ENCODE results near the gene KRTAP5-9. TPM values are rescaled to one million over a fixed set of nuclear protein-coding genes. Genes with fewer than 3 reads are reported as not detected.

KRTAP5-9 gene
- total RNA-seq, 6 donors from 2014 or later = 0.24 to 0.26 TPM; not detected in 4

GRCh38 chr11:71557257-71557656 lies 9.0 kb downstream of the KRTAP5-9 start:
- H3K4me1 ChIP-seq = no peaks in the 10 kb centered on the region
- no peak overlapping the region for H3K4me3 ChIP-seq
- ATAC-seq (ENCODE audit: low FRiP score in 2 of 2) (no peak), DNase-seq (no peak)
- no peaks in the 10 kb centered on the region for H3K9me3 ChIP-seq
- TF ChIP-seq EP300 (IDR thresholded peaks at IDR 0.05) (no peak), POLR2A (IDR thresholded peaks at IDR 0.05) (no peak)
- H3K36me3 ChIP-seq = no peaks in the 10 kb centered on the region
- no peak overlapping the region for H3K27ac ChIP-seq
- H3K27me3 ChIP-seq = no peaks in the 10 kb centered on the region

DNA sequence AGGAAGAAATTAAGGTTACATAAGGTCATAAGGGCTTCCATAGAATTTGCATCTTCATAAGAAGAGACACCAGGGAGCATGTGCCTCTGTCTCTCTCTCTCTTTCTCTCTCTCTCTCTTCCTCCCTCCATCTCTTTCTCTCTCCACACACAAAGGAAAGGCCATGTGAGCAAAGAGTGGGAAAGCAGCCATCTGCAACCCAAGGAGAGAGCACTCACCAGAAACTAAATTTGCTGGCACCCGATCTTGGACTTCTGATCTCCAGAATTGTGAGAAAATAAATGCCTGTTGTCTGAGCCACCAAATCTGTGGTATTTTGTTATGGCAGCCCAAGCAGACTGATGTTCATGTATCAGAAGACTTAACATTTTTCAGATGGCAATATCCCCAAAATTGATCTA lies 10.8 kb downstream of the KRTAP5-9 start:
- H3K4me1 ChIP-seq = no peaks in the 10 kb centered on the region
- no peak overlapping the region for H3K27ac ChIP-seq
- DNase-seq (no peak), ATAC-seq (ENCODE audit: low FRiP score in 2 of 2) (no peak)
- TF ChIP-seq POLR2A (IDR thresholded peaks at IDR 0.05) (no peak), EP300 (IDR thresholded peaks at IDR 0.05) (no peak)
- H3K27me3 ChIP-seq = no peaks in the 10 kb centered on the region
- no peak overlapping the region for H3K4me3 ChIP-seq
- 90 to 95% methylated on average over 1 of the region's 1 CpG for WGBS, 2 donors
- no peaks in the 10 kb centered on the region for H3K36me3 ChIP-seq
- no peaks in the 10 kb centered on the region for H3K9me3 ChIP-seq

- ATAC-seq (ENCODE audit: low FRiP score in 2 of 2) (no peak), DNase-seq (no peak)
- Histone ChIP-seq H3K9me3 (no peaks in the 10 kb centered on the region), H3K4me1 (no peaks in the 10 kb centered on the region), H3K27ac (no peak overlapping the region), H3K4me3 (no peak overlapping the region), H3K27me3 (no peaks in the 10 kb centered on the region), H3K36me3 (no peaks in the 10 kb centered on the region)
- no peak for TF ChIP-seq POLR2AphosphoS5 (IDR thresholded peaks at IDR 0.05)
Observed at GRCh38 chr11:71562120-71562519, 13.9 kb downstream of the KRTAP5-9 start.

- no peaks in the 10 kb centered on the region for H3K27me3 ChIP-seq
- 20 to 21% methylated on average over 8 of the region's 8 CpGs for WGBS, 2 donors
- H3K27ac ChIP-seq = no peak overlapping the region
- H3K4me3 ChIP-seq = no peak overlapping the region
- no peak for DNase-seq
- TF ChIP-seq, protein P1, sequence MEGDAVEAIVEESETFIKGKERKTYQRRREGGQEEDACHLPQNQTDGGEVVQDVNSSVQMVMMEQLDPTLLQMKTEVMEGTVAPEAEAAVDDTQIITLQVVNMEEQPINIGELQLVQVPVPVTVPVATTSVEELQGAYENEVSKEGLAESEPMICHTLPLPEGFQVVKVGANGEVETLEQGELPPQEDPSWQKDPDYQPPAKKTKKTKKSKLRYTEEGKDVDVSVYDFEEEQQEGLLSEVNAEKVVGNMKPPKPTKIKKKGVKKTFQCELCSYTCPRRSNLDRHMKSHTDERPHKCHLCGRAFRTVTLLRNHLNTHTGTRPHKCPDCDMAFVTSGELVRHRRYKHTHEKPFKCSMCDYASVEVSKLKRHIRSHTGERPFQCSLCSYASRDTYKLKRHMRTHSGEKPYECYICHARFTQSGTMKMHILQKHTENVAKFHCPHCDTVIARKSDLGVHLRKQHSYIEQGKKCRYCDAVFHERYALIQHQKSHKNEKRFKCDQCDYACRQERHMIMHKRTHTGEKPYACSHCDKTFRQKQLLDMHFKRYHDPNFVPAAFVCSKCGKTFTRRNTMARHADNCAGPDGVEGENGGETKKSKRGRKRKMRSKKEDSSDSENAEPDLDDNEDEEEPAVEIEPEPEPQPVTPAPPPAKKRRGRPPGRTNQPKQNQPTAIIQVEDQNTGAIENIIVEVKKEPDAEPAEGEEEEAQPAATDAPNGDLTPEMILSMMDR (IDR thresholded peaks at IDR 0.05) = peak in 3 of 6 experiments; percentile 14 to 19 (median 16)
- no peak for TF ChIP-seq POLR2A (IDR thresholded peaks at IDR 0.05)
- ATAC-seq (ENCODE audit: low FRiP score in 2 of 2) = no peak
- H3K4me1 ChIP-seq = no peaks in the 10 kb centered on the region
- no peaks in the 10 kb centered on the region for H3K9me3 ChIP-seq
- H3K36me3 ChIP-seq = no peaks in the 10 kb centered on the region
Observed at GRCh38 chr11:71563406-71563805, 15.2 kb downstream of the KRTAP5-9 start.

DNA sequence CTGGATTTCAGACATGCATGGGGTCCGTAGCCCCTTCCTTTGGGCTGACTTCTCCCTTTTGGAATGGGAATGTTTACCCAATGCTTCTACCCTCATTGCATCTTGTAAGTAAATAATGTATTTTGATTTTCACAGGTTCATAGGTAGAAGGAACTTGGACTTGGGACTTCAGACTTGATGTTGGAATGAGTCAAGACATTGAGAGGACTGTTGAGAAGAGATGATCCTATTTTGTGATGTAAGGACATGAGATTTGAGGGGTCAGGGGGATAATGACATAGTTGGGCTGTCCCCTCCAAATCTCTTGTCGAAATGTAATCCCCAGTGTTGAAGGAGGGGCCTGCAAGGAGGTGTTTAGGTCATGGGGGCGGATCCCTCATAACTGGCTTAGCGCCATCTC lies 16.2 kb downstream of the KRTAP5-9 start:
- H3K27ac ChIP-seq = no peak overlapping the region
- ATAC-seq (ENCODE audit: low FRiP score in 2 of 2) = no peak
- TF ChIP-seq, protein P1 (IDR thresholded peaks at IDR 0.05) = no peak
- 85 to 91% methylated on average over 4 of the region's 4 CpGs for WGBS, 2 donors
- H3K36me3 ChIP-seq = no peaks in the 10 kb centered on the region
- DNase-seq = no peak
- no peaks in the 10 kb centered on the region for H3K27me3 ChIP-seq
- no peaks in the 10 kb centered on the region for H3K4me1 ChIP-seq
- H3K4me3 ChIP-seq = no peak overlapping the region
- H3K9me3 ChIP-seq = no peaks in the 10 kb centered on the region

DNA sequence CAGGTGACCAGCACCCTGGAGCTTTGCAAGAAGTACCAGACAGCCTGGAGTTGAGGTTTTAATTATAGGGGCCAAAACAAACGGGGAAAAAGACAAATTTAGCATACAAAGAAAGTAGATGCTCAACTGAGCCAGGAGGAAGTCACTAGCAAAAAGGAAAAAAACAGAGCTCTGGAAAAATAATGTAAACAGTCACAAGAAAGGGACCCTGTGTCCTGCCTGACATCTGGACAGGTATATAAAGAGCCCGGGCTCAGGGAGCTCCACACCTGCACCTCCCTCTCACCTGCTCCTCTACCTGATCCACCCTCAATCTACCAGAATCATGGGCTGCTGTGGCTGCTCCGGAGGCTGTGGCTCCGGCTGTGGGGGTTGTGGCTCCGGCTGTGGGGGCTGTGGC lies 17.0 kb downstream of the KRTAP5-9 start, which contains the start of gene KRTAP5-10:
TSS of gene KRTAP5-10 (plus strand) at position 301 of the 400 bp plus-strand sequence. CDS start at position 326, 25 bp downstream.
- Histone ChIP-seq H3K36me3 (no peaks in the 10 kb centered on the region), H3K27me3 (no peaks in the 10 kb centered on the region), H3K4me1 (no peaks in the 10 kb centered on the region), H3K27ac (no peak within 1 kb of the TSS), H3K4me3 (no peak within 1 kb of the TSS), H3K9me3 (no peaks in the 10 kb centered on the region)
- 57 to 61% methylated on average over 3 of the region's 5 CpGs for WGBS, 2 donors
- no peak for DNase-seq
- no peak for ATAC-seq (ENCODE audit: low FRiP score in 2 of 2)
- TF ChIP-seq EP300 (IDR thresholded peaks at IDR 0.05) (no peak), POLR2A (IDR thresholded peaks at IDR 0.05) (no peak), POLR2AphosphoS5 (IDR thresholded peaks at IDR 0.05) (no peak)
- TF ChIP-seq, protein P1 (IDR thresholded peaks at IDR 0.05) = no peak

Measured in upper lobe of left lung (tissue), 6 donors.